Mucosa of gallbladder (tissue), 1 donor: ENCODE data around the gene CCAR1. TPM values are rescaled to one million over a fixed set of nuclear protein-coding genes. Genes with fewer than 3 reads are reported as not detected.
"Not testable (repeated sequence)": the region's sequence is repeated elsewhere in the genome, so short reads cannot be mapped to it uniquely, and the experiment has no call there.

Experiments
- DNase-seq: peaks from one replicate; pipeline ENCODE4 v3.0.0-alpha.2; 2020; ENCODE audit warnings: low spot score
- total RNA-seq: library from RNA; stranded (reverse); gene quantifications from one replicate; pipeline ENCODE4 v1.2.1, GENCODE V29; 2021
- donor health status: DM: no; HTN: no; CAD: no.

The CCAR1 gene
- total RNA-seq, 1 donor from 2014 or later: 48.1 TPM

GRCh38 chr10:68828833-68829232 lies 107.8 kb downstream of the CCAR1 start:
- no peak for DNase-seq

GRCh38 chr10:68829521-68829920 lies 108.5 kb downstream of the CCAR1 start:
- no peak for DNase-seq

GRCh38 chr10:68829952-68830351 lies 108.9 kb downstream of the CCAR1 start:
- no peak for DNase-seq

- no peak for DNase-seq
Observed at GRCh38 chr10:68831961-68832455, 111.0 kb downstream of the CCAR1 start.

- no peak for DNase-seq
Observed at GRCh38 chr10:68832601-68833000, 111.6 kb downstream of the CCAR1 start.

- no peak for DNase-seq
Observed at GRCh38 chr10:68837626-68838322, 116.7 kb downstream of the CCAR1 start.

- DNase-seq: not testable (repeated sequence)
Observed at GRCh38 chr10:68840650-68841049, 119.6 kb downstream of the CCAR1 start.

Other genes starting within 250 kb of the CCAR1 start
- 4.6 TPM for gene DNA2, start 249.3 kb upstream of the CCAR1 start, total RNA-seq
- gene SLC25A16, start 193.7 kb upstream of the CCAR1 start, total RNA-seq: 21.5 TPM
- gene TET1, start 160.9 kb upstream of the CCAR1 start, total RNA-seq: 3.1 TPM
- 2.6 TPM for gene STOX1, start 106.3 kb downstream of the CCAR1 start, total RNA-seq
- gene DDX50, start 180.1 kb downstream of the CCAR1 start, total RNA-seq: 30.9 TPM
- gene DDX21, start 234.9 kb downstream of the CCAR1 start, total RNA-seq: 28.2 TPM